H1 (cell line): Measurements from ENCODE around the gene CBLN3. TPM values are rescaled to one million over a fixed set of nuclear protein-coding genes. Genes with fewer than 3 reads are reported as not detected.

Experiments
- CTCF ChIA-PET: fragments of 300-600 bp; sonication (Branson Sonifier 250); formaldehyde crosslinking; loops from one replicate; lab custom pipeline; 2021; ENCODE audit not compliant: partially characterized antibody; lab: Charles Lee
- POLR2A ChIA-PET: fragments of 300-600 bp; sonication (Branson Sonifier 250); formaldehyde crosslinking; loops from one replicate; lab custom pipeline; 2021; ENCODE audit warnings: inconsistent platforms; ENCODE audit not compliant: partially characterized antibody; lab: Charles Lee
- DNase-seq, 2 experiments: peaks; one replicate each; pipeline versions ENCODE4 v3.0.0 to v3.0.0-alpha.2; 2010 to 2022; ENCODE audit warnings: low spot score in 2 of 2, low read depth in 1 of 2, mixed read lengths in 1 of 2
- FAIRE-seq: peaks from 2 replicates; lab custom pipeline; 2011; peaks lifted over from hg19 to GRCh38; lab: Jason Lieb, UNC
- H2AFZ ChIP-seq: 2 replicates; pipeline ENCODE4 v1.8.1; 2012; ENCODE audit warnings: low read length, inconsistent platforms
- H2AK5ac ChIP-seq: 2 replicates; pipeline ENCODE4 v1.6.1; 2013; ENCODE audit warnings: low read depth, low read length
- H2BK120ac ChIP-seq: replicated peaks from 2 replicates; pipeline ENCODE3; 2013; ENCODE audit warnings: low read depth, low read length, inconsistent platforms
- H2BK12ac ChIP-seq: 2 replicates; pipeline ENCODE4 v1.6.1; 2013; ENCODE audit warnings: low read depth, low read length
- H2BK15ac ChIP-seq: 2 replicates; pipeline ENCODE4 v1.6.1; 2013; ENCODE audit warnings: low read length
- H2BK20ac ChIP-seq: 2 replicates; pipeline ENCODE4 v1.6.1; 2013; ENCODE audit warnings: low read length
- H2BK5ac ChIP-seq: 2 replicates; pipeline ENCODE4 v1.6.1; 2013; ENCODE audit warnings: low read depth, low read length
- H3K14ac ChIP-seq: 2 replicates; pipeline ENCODE4 v1.6.1; 2013; ENCODE audit warnings: inconsistent platforms; ENCODE audit not compliant: insufficient read length
- H3K18ac ChIP-seq: 2 replicates; pipeline ENCODE4 v1.6.1; 2013; ENCODE audit warnings: low read length; ENCODE audit errors: extremely low read depth
- H3K23ac ChIP-seq: 2 replicates; pipeline ENCODE4 v1.6.1; 2013; ENCODE audit warnings: inconsistent platforms; ENCODE audit not compliant: insufficient read length
- H3K23me2 ChIP-seq: 2 replicates; pipeline ENCODE4 v1.6.1; 2013; ENCODE audit warnings: low read depth, low read length
- H3K27ac ChIP-seq: 2 replicates; pipeline ENCODE4 v1.6.1; 2011; ENCODE audit warnings: low read depth, low read length, inconsistent platforms
- H3K27me3 ChIP-seq, 4 experiments: replicated peaks in 1 of 4; 1 replicate in 1 of 4; 2 replicates in 3 of 4; pipeline versions ENCODE4 v1.6.1 to v1.8.1; 2011 to 2013; ENCODE audit warnings: low read length in 3 of 4, mild to moderate bottlenecking in 3 of 4, inconsistent platforms in 2 of 4, mixed read lengths in 2 of 4, moderate library complexity in 1 of 4; ENCODE audit not compliant: control insufficient read depth in 3 of 4, insufficient read depth in 3 of 4; ENCODE audit errors: extremely low read depth in 1 of 4
- H3K36me3 ChIP-seq, 4 experiments: 2 replicates each; pipeline versions ENCODE4 v1.6.1 to v1.8.1; 2011 to 2013; ENCODE audit warnings: mild to moderate bottlenecking in 4 of 4, low read length in 3 of 4, moderate library complexity in 2 of 4, control low read depth in 1 of 4, inconsistent platforms in 1 of 4; ENCODE audit not compliant: insufficient read depth in 4 of 4, control insufficient read depth in 2 of 4
- H3K4ac ChIP-seq: replicated peaks from 2 replicates; pipeline ENCODE3; 2013; ENCODE audit warnings: low read length, low read depth, mixed read lengths, inconsistent platforms; ENCODE audit not compliant: insufficient read length
- H3K4me1 ChIP-seq, 4 experiments: replicated peaks in 1 of 4; 1 replicate in 1 of 4; 2 replicates in 3 of 4; pipeline versions ENCODE4 v1.6.1 to v1.8.1; 2011 to 2013; ENCODE audit warnings: low read length in 3 of 4, inconsistent platforms in 2 of 4, mixed read lengths in 1 of 4; ENCODE audit not compliant: insufficient read depth in 4 of 4, control insufficient read depth in 3 of 4
- H3K4me2 ChIP-seq, 2 experiments: 2 replicates each; pipeline versions ENCODE4 v1.6.1 to v1.8.1; 2011 to 2013; ENCODE audit warnings: low read depth in 2 of 2, low read length in 2 of 2, control low read depth in 1 of 2, inconsistent platforms in 1 of 2, mild to moderate bottlenecking in 1 of 2; ENCODE audit not compliant: insufficient read depth in 1 of 2
- H3K4me3 ChIP-seq, 4 experiments: fragments of 200-600, 300-600 bp in 1 of 4; sonication (generic), shearing (Covaris generic), sonication (Bioruptor Twin) in 1 of 4; 2 replicates each; pipeline versions ENCODE4 v1.5.1 to v1.8.1; 2011 to 2016; ENCODE audit warnings: low read length in 4 of 4, low read depth in 3 of 4, control low read depth in 2 of 4, inconsistent platforms in 2 of 4, mild to moderate bottlenecking in 2 of 4, mixed read lengths in 1 of 4, moderate library complexity in 1 of 4; ENCODE audit not compliant: insufficient read depth in 2 of 4; ENCODE audit errors: extremely low read depth in 1 of 4
- H3K56ac ChIP-seq: replicated peaks from 2 replicates; pipeline ENCODE3; 2013; ENCODE audit warnings: low read depth, mild to moderate bottlenecking, mixed read lengths, low read length, inconsistent platforms; ENCODE audit not compliant: insufficient read length
- H3K79me1 ChIP-seq: 2 replicates; pipeline ENCODE4 v1.6.1; 2013; ENCODE audit warnings: low read depth, low read length, control low read depth
- H3K79me2 ChIP-seq, 2 experiments: 2 replicates each; pipeline versions ENCODE4 v1.6.1 to v1.8.1; 2012 to 2013; ENCODE audit warnings: low read length in 2 of 2, mild to moderate bottlenecking in 2 of 2, inconsistent platforms in 1 of 2; ENCODE audit not compliant: insufficient read depth in 2 of 2, control insufficient read depth in 1 of 2
- H3K9ac ChIP-seq, 4 experiments: replicated peaks in 1 of 4; 1 replicate in 1 of 4; 2 replicates in 3 of 4; pipeline versions ENCODE4 v1.6.1 to v1.8.1; 2011 to 2013; ENCODE audit warnings: low read depth in 3 of 4, low read length in 3 of 4, control low read depth in 2 of 4, mild to moderate bottlenecking in 2 of 4, moderate library complexity in 2 of 4, inconsistent platforms in 1 of 4; ENCODE audit errors: extremely low read depth in 1 of 4
- H3K9me3 ChIP-seq, 2 experiments: 2 replicates each; pipeline versions ENCODE4 v1.6.1 to v1.8.1; 2012 to 2013; ENCODE audit warnings: mild to moderate bottlenecking in 2 of 2, moderate library complexity in 2 of 2, control low read depth in 1 of 2, inconsistent platforms in 1 of 2, low read depth in 1 of 2, low read length in 1 of 2, mixed read lengths in 1 of 2; ENCODE audit not compliant: insufficient read depth in 2 of 2
- H4K20me1 ChIP-seq, 2 experiments: replicated peaks in 1 of 2; 2 replicates each; pipeline versions ENCODE3 to v1.8.1; 2011 to 2013; ENCODE audit warnings: inconsistent platforms in 2 of 2, low read length in 2 of 2, mild to moderate bottlenecking in 1 of 2; ENCODE audit not compliant: insufficient read depth in 2 of 2, control insufficient read depth in 1 of 2
- H4K5ac ChIP-seq: 2 replicates; pipeline ENCODE4 v1.6.1; 2013; ENCODE audit warnings: low read length, low read depth, mixed read lengths, inconsistent platforms; ENCODE audit not compliant: insufficient read length
- H4K8ac ChIP-seq: 2 replicates; pipeline ENCODE4 v1.8.0; 2013; ENCODE audit warnings: mild to moderate bottlenecking, moderate library complexity, low read length, inconsistent platforms; ENCODE audit not compliant: insufficient read depth; ENCODE audit errors: extremely low read depth
- H4K91ac ChIP-seq: replicated peaks from 2 replicates; pipeline ENCODE3; 2013; ENCODE audit warnings: low read length, mixed read lengths, inconsistent platforms; ENCODE audit not compliant: insufficient read length
- CHD1 ChIP-seq: IDR thresholded peaks from 2 replicates; pipeline ENCODE4 v1.6.1; 2012; ENCODE audit warnings: low read depth, low read length, improper control_type of control experiment
- EZH2 ChIP-seq: fragments of 200-600 bp; sonication (generic); IDR thresholded peaks from 2 replicates; pipeline ENCODE4 v1.7.1; 2012; ENCODE audit warnings: low read depth, mild to moderate bottlenecking, moderate library complexity, low read length, inconsistent platforms; ENCODE audit not compliant: severe bottlenecking
- HDAC6 ChIP-seq: IDR thresholded peaks from one replicate; pipeline ENCODE4 v1.7.1; 2012; ENCODE audit warnings: low read depth, mild to moderate bottlenecking, inconsistent platforms, low read length, moderate library complexity
- KDM5A ChIP-seq: fragments of 200-600 bp; IDR thresholded peaks from 2 replicates; pipeline ENCODE4 v1.7.1; 2012; ENCODE audit warnings: mild to moderate bottlenecking, low read length, inconsistent platforms, mixed read lengths
- NANOG ChIP-seq: IDR thresholded peaks from 2 replicates; pipeline ENCODE4 v1.6.1; 2011; ENCODE audit warnings: low read length, low read depth, mild to moderate bottlenecking, inconsistent platforms; ENCODE audit not compliant: insufficient read depth, poor library complexity, severe bottlenecking
- SP1 ChIP-seq: IDR thresholded peaks from 2 replicates; pipeline ENCODE4 v1.6.1; 2011; ENCODE audit warnings: low read depth, low read length
- SP4 ChIP-seq: IDR thresholded peaks from 2 replicates; pipeline ENCODE4 v1.6.1; 2012; ENCODE audit warnings: low read length, inconsistent platforms
- TBP ChIP-seq: IDR thresholded peaks from 2 replicates; pipeline ENCODE4 v1.6.1; 2011; ENCODE audit warnings: low read depth, low read length, improper control_type of control experiment
- TCF12 ChIP-seq: IDR thresholded peaks from 2 replicates; pipeline ENCODE4 v1.6.1; 2011; ENCODE audit warnings: low read depth, mild to moderate bottlenecking, low read length
- USF2 ChIP-seq: IDR thresholded peaks from 2 replicates; pipeline ENCODE4 v1.6.1; 2011; ENCODE audit warnings: low read length, improper control_type of control experiment
- YY1 ChIP-seq: IDR thresholded peaks from 2 replicates; pipeline ENCODE4 v1.6.1; 2011; ENCODE audit warnings: low read depth, mild to moderate bottlenecking, low read length
- WGBS, 2 experiments: shearing (Covaris generic) in 1 of 2; methylation state at CpG; one replicate each; pipeline versions ENCODE4 v1.1.6 to v1.1.7; 2013 to 2015; ENCODE audit warnings: low lambda C conversion rate in 2 of 2, mixed read lengths in 2 of 2, inconsistent platforms in 1 of 2, low coverage in 1 of 2, missing lambda C conversion rate in 1 of 2; ENCODE audit not compliant: insufficient replicate concordance in 2 of 2, insufficient coverage in 1 of 2, insufficient read length in 1 of 2; ENCODE audit errors: extremely low coverage in 1 of 2, missing lambda C conversion rate in 1 of 2; 5-methylcytosine and 5-hydroxymethylcytosine counted together
- polyA plus RNA-seq, 7 experiments: library from polyadenylated mRNA; depleted of rRNA in 3 of 7; stranded (reverse) in 5 of 7; unstranded in 2 of 7; fragments of >200 nt in 5 of 7; fragments of 200-250 nt in 2 of 7; gene quantifications; 1 replicate in 5 of 7; 2 replicates in 1 of 7; 4 replicates in 1 of 7; pipeline versions ENCODE4 v1.2.1 to v1.2.3, GENCODE V29; 2011 to 2013; ENCODE audit warnings: missing spikeins in 2 of 7, mixed read lengths in 2 of 7
- total RNA-seq: library from RNA; stranded (reverse); fragmentation: NEBNext Ultra II Directional; extraction: Animal tissue kit (Norgen Biotek cat#: 25700); gene quantifications from 2 replicates; pipeline ENCODE4 v1.2.1, GENCODE V29; 2021

The CBLN3 gene
- total and polyA plus RNA-seq, 2 of the 8 experiments (the other 6 are each of a cell fraction or from before 2014, with no cell fraction given) = 0.54 to 1.00 TPM

- H3K4me2 ChIP-seq = peak overlapping the region; percentile 76 to 96; a peak in 2 of 4 replicates
- no peak overlapping the region for H2BK12ac ChIP-seq
- TF ChIP-seq USF2 (no peak), YY1 (no peak), NANOG (no peak), TCF12 (no peak), CHD1 (no peak), HDAC6 (no peak), SP1 (no peak), SP4 (no peak), EZH2 (no peak), KDM5A (no peak), TBP (no peak)
These were observed 11.3 kb upstream of the CBLN3 start for GRCh38 chr14:24440606-24441399.

More at GRCh38 chr14:24440606-24441399, 11.3 kb upstream of the CBLN3 start:
- Histone ChIP-seq H3K56ac (no peak overlapping the region), H2BK5ac (no peak overlapping the region), H3K23me2 (peaks cover 9% of the 10 kb centered on the region), H3K4me1 (no peaks in the 10 kb centered on the region; a peak in 2 of 7 replicates), H3K18ac (no peak overlapping the region), H2BK15ac (no peak overlapping the region), H2AK5ac (no peak overlapping the region), H4K91ac (no peak overlapping the region), H3K9me3 (no peaks in the 10 kb centered on the region), H3K4ac (no peak overlapping the region), H3K27me3 (no peaks in the 10 kb centered on the region), H4K8ac (no peak overlapping the region), H2BK120ac (no peak overlapping the region), H3K27ac (no peak overlapping the region), H2AFZ (no peak overlapping the region), H3K9ac (no peak overlapping the region), H3K14ac (no peak overlapping the region), H3K36me3 (peaks cover 10 to 26% (median 12%) of the 10 kb centered on the region in 4 experiments; a peak in 7 of 8 replicates), H2BK20ac (no peak overlapping the region), H4K20me1 (peaks cover 1 to 5% of the 10 kb centered on the region in 2 experiments), H3K79me1 (no peaks in the 10 kb centered on the region; the same call in 1 of the 2 replicates), H3K23ac (no peak overlapping the region), H4K5ac (no peak overlapping the region), H3K4me3 (no peak overlapping the region), H3K79me2 (0 out of 4 replicates have a peak, but pooled peaks cover 0 to 3% of the 10 kb centered on the region in 2 experiments)
- CTCF ChIA-PET = interaction anchor here (0.8 to 4.1 kb wide), 7 partner anchors 9 to 371 kb away, joined by 3 to 29 read pairs (median 8); partner anchors contain the start of genes CBLN3, CIDEB and KHNYN
- POLR2A ChIA-PET = interaction anchor here (1.0 to 4.5 kb wide), 6 partner anchors 10 to 651 kb away, joined by 3 to 34 read pairs (median 4); partner anchors contain the start of genes CBLN3, CIDEB and KHNYN
- FAIRE-seq (no peak), DNase-seq (no peak)
- 92% methylated on average over 8 of the region's 8 CpGs; no CpG with 5 or more reads in 1 of the 2 experiments for WGBS, 2 experiments
